HG03460 (cell line): ENCODE data around the gene TACR1.

ENCODE experiments used
- ATAC-seq: cut with Tn5 transposase; IDR thresholded peaks from one replicate; pipeline ENCODE4 v1.9.1; 2021; ENCODE audit not compliant: unreplicated experiment

Gene TACR1

DNA sequence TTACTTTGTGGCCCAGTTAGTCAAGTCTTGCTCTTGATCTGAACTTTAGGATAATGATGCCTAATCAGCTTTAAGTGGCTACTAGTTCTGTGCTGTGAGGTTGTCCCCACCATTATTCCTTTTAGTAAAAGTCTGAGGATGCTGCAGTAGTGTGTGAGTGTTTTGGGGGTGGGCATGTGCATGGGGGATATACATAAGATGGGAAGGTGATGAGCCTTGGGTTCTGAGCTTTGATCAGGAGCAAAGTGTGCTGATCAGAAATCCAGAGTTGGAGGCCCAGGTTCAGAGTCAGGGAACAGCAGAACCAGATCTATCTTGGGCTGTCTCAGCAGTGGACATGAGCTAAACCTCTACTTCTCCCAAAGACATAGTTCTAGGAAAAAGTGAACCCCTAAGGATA lies 174.1 kb downstream of the TACR1 start:
- ATAC-seq: no peak

- ATAC-seq: no peak
Measured at GRCh38 chr2:75023666-75024455, 175.5 kb downstream of the TACR1 start.

GRCh38 chr2:75022516-75022915 lies 176.8 kb downstream of the TACR1 start:
- ATAC-seq: no peak

- ATAC-seq: no peak
Measured at GRCh38 chr2:75021672-75022071, 177.6 kb downstream of the TACR1 start.

GRCh38 chr2:75020476-75020875 lies 178.8 kb downstream of the TACR1 start:
- no peak for ATAC-seq

DNA sequence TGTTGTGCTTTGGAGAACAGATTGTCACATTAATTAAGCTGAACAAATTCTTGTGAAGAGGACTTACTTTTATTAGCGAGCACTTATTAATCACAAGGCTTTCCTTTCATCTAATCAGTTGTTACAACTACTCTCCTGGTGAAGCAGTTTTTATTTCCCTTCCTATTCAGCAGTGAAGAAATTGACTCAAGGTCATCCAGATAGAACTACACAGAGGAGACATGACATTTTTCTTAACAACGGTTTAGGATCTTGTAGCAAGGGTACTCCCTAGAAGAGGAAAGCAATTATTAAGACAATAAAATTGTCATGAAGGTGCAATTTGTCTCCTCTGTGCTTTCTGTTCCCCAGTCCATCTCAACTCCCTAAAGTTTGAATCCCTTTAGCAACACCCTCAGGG lies 179.5 kb downstream of the TACR1 start:
- no peak for ATAC-seq

DNA sequence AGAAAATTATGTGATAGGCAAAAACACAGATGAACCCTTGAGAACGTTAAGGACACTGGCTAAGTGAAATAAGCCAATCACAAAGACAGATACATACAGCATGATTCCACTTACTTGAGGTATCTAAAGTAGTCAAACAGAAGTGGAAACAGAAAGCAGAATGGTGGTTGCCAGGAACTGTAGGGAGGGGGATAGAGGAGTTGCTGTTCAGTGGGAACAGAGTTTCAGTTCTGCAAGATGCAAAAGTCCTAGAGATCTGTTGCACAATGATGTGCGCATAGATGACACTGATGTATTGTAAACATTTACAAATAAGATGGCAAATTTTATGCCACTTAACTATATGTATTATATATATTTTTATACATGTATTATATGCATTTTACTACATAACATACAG lies 181.2 kb downstream of the TACR1 start:
- no peak for ATAC-seq

GRCh38 chr2:75012080-75012479 lies 187.2 kb downstream of the TACR1 start:
- no peak for ATAC-seq

- ATAC-seq: no peak
Measured at GRCh38 chr2:75010571-75010970, 188.7 kb downstream of the TACR1 start.

- no peak for ATAC-seq
Measured at GRCh38 chr2:75007819-75008218, 191.5 kb downstream of the TACR1 start.

DNA sequence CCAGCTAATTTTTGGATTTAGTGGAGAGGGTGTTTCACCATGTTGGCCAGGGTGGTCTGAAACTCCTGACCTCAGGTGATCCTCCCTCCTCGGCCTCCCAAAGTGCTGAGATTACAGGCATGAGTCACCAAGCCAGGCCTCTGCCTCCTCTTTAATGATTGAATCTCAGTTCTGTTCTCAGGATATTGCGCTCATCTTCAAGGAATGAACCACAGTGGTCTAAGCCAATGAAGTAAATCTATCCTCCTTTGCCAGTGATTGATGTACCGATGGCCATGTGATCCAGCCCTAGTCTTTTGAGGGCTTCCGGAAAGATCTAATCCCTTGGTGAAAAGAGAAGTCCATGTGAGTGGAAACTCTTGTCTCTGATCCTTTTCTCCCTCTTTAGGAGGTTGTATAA lies 192.3 kb downstream of the TACR1 start:
- ATAC-seq: no peak

DNA sequence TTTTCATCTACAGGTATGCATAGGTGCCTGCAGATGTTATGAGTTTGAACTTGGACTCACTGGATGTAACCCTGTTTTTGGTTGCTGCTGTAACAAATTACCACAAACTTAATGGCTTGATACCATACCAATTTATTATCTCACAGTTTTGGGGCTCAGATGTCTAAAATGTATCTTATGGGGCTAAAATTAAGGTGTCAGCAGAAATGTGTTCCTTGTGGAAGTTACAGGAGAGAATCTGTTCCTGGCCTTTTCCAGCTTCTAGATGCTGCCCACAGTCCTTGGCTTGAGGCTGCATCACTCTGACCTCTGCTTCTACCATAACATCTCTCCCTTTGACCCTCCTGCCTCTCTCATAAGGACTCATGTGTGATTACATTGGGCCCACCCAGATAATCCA lies 193.3 kb downstream of the TACR1 start:
- ATAC-seq: no peak

DNA sequence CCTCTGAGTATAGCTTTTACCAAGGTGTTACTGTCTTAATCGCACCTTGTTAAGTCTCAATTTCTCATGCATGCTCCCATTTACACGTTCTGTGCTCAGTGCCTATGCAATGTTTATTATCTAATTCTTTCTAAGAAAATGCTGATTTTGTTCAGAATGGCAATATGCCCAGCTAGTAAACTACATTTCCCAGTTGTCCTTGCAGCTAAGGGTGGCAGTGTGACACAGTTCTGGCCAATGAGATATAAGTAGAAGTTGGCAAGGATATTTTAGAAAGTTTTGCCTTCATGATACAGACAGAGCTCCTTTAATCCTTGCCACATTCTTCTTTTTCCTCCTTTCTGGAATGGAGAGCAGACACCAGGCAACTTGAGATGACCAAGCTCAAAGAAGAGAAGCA lies 195.5 kb downstream of the TACR1 start:
- no peak for ATAC-seq

DNA sequence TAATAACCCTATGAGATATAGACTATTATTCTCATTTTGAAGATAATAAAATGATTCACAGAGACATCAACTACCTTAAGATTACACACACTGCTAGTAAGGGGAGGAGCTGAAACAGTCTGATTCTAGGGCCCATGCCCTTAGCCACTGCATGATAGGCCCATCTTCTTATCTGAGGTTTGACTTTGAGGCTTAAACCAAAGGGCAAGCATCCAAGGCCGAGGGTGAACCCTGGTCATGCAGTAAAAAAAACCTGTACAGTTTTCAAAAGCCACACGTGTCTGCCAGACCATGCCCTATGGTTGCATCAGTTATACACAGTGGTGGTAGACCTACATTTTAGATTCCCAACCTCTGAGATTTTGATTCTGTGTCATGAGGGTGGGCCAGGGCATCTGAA lies 196.0 kb downstream of the TACR1 start:
- no peak for ATAC-seq

- no peak for ATAC-seq
Measured at GRCh38 chr2:75002007-75002406, 197.3 kb downstream of the TACR1 start.

- ATAC-seq: no peak
Measured at GRCh38 chr2:74999468-74999867, 199.9 kb downstream of the TACR1 start.
